K562 (cell line): ENCODE data around the gene VTN. TPM values are rescaled to one million over a fixed set of nuclear protein-coding genes. Genes with fewer than 3 reads are reported as not detected.

Experiments used
- ATAC-seq: fragments of 200-7000 bp; cut with Tn5 transposase; 3 replicates; pipeline ENCODE4 v1.9.1; 2020; ENCODE audit warnings: moderate library complexity
- BruUV-seq: library from RNA; stranded (reverse); fragments of 400-500 nt; replicated peaks from 2 replicates; lab custom pipeline; 2021; lab: Mats Ljungman, UMichigan
- CTCF ChIA-PET: fragments of 300-600 bp; formaldehyde crosslinking; extraction: SDS; loops from one replicate; lab custom pipeline; 2021; ENCODE audit warnings: low intra/inter-chr PET ratio; lab: Yijun Ruan, JAX
- POLR2A ChIA-PET: fragments of 300-600, 350-650 bp; sonication (Branson Sonifier 250); formaldehyde crosslinking; extraction: SDS; loops from one replicate; lab custom pipeline; 2021; ENCODE audit warnings: antibody characterized with exemption, inconsistent platforms; lab: Yijun Ruan, JAX
- DNase-seq, 4 experiments: peaks; one replicate each; pipeline versions ENCODE4 v3.0.0 to v3.0.0-alpha.2; 2011 to 2018; ENCODE audit warnings: low spot score in 3 of 4, mixed read lengths in 3 of 4; ENCODE audit errors: extremely low read depth in 1 of 4
- FAIRE-seq: peaks from 2 replicates; lab custom pipeline; 2011; peaks lifted over from hg19 to GRCh38; lab: Jason Lieb, UNC
- H2AFZ ChIP-seq: 2 replicates; pipeline ENCODE4 v1.6.0; 2011; ENCODE audit warnings: low read depth, low read length, control low read depth, inconsistent platforms
- H3K27ac ChIP-seq: fragments of 200-600 bp; 3 replicates; pipeline ENCODE4 v1.8.0; 2011; ENCODE audit warnings: low read depth, mild to moderate bottlenecking, control low read depth, inconsistent platforms, low read length, moderate library complexity, mixed read lengths; ENCODE audit errors: extremely low read depth
- H3K27me3 ChIP-seq, 2 experiments: fragments of 300-600 bp in 1 of 2; 2 replicates in 1 of 2; 3 replicates in 1 of 2; pipeline versions ENCODE4 v1.6.0 to v1.8.0; 2011; ENCODE audit warnings: inconsistent platforms in 2 of 2, low read length in 2 of 2, mild to moderate bottlenecking in 1 of 2, mixed read lengths in 1 of 2, moderate library complexity in 1 of 2; ENCODE audit not compliant: control insufficient read depth in 2 of 2, insufficient read depth in 2 of 2
- H3K36me3 ChIP-seq: fragments of 300-600 bp; 3 replicates; pipeline ENCODE4 v1.8.0; 2011; ENCODE audit warnings: mild to moderate bottlenecking, low read length, inconsistent platforms; ENCODE audit not compliant: control insufficient read depth, insufficient read depth
- H3K4me1 ChIP-seq, 2 experiments: fragments of 200-600 bp in 1 of 2; replicated peaks in 1 of 2; 2 replicates in 1 of 2; 3 replicates in 1 of 2; pipeline versions ENCODE4 v1.5.1 to v1.8.0; 2011; ENCODE audit warnings: inconsistent platforms in 2 of 2, low read length in 2 of 2, mild to moderate bottlenecking in 1 of 2, mixed read lengths in 1 of 2, moderate library complexity in 1 of 2; ENCODE audit not compliant: control insufficient read depth in 2 of 2, insufficient read depth in 2 of 2
- H3K4me2 ChIP-seq: 2 replicates; pipeline ENCODE4 v1.6.1; 2011; ENCODE audit warnings: low read length, control low read depth, inconsistent platforms, mixed read lengths; ENCODE audit not compliant: insufficient read depth
- H3K4me3 ChIP-seq: fragments of 200-600 bp; sonication (generic), shearing (Covaris generic); 2 replicates; pipeline ENCODE4 v1.5.1; 2016; ENCODE audit warnings: control low read depth, inconsistent platforms
- H3K79me2 ChIP-seq: fragments of 200-600 bp; 3 replicates; pipeline ENCODE4 v1.8.0; 2011; ENCODE audit warnings: low read length, inconsistent platforms; ENCODE audit not compliant: control insufficient read depth, insufficient read depth
- H3K9ac ChIP-seq, 2 experiments: 2 replicates each; pipeline versions ENCODE4 v1.6.0 to v1.6.1; 2011; ENCODE audit warnings: low read depth in 2 of 2, low read length in 2 of 2, control low read depth in 1 of 2, inconsistent platforms in 1 of 2, mild to moderate bottlenecking in 1 of 2, mixed read lengths in 1 of 2; ENCODE audit not compliant: insufficient read depth in 1 of 2
- H3K9me1 ChIP-seq: one replicate; pipeline ENCODE4 v1.6.0; 2011; ENCODE audit warnings: inconsistent platforms, mild to moderate bottlenecking, low read length, moderate library complexity; ENCODE audit not compliant: control insufficient read depth, insufficient read depth
- H3K9me3 ChIP-seq: replicated peaks from 2 replicates; pipeline ENCODE4 v1.5.1; 2011; ENCODE audit warnings: low read depth, low read length, inconsistent platforms; ENCODE audit not compliant: control insufficient read depth, insufficient read depth
- H4K20me1 ChIP-seq: replicated peaks from 2 replicates; pipeline ENCODE4 v1.6.1; 2011; ENCODE audit warnings: low read length, inconsistent platforms, mixed read lengths; ENCODE audit not compliant: control insufficient read depth, insufficient read depth
- ETV6 ChIP-seq, 3 experiments: fragments of 150-350 bp in 1 of 3; sonication (generic) in 1 of 3; formaldehyde crosslinking in 1 of 3; IDR thresholded peaks; 2 replicates each; pipeline versions ENCODE4 v1.6.1 to v1.8.0; 2014 to 2022; ENCODE audit warnings: borderline replicate concordance in 2 of 3, low read depth in 2 of 3, antibody characterized with exemption in 1 of 3, low read length in 1 of 3, mild to moderate bottlenecking in 1 of 3, missing genetic modification reagents in 1 of 3
- FOXA1 ChIP-seq: fragments of 450-650 bp; IDR thresholded peaks from 2 replicates; pipeline ENCODE4 v1.6.1; 2016; ENCODE audit warnings: mild to moderate bottlenecking, borderline replicate concordance
- FOXK1 ChIP-seq: sonication (generic); formaldehyde crosslinking; IDR thresholded peaks from 2 replicates; pipeline ENCODE4 v1.8.0; 2022; ENCODE audit warnings: missing genetic modification reagents, mild to moderate bottlenecking, borderline replicate concordance
- HDAC6 ChIP-seq: IDR thresholded peaks from 2 replicates; pipeline ENCODE4 v1.6.1; 2012; ENCODE audit warnings: low read depth, mild to moderate bottlenecking, control low read depth, inconsistent platforms, low read length, moderate library complexity
- IRF1 ChIP-seq: sonication (generic); formaldehyde crosslinking; IDR thresholded peaks from 2 replicates; pipeline ENCODE4 v1.8.0; 2022; ENCODE audit warnings: missing genetic modification reagents, mild to moderate bottlenecking, borderline replicate concordance
- PHB ChIP-seq: fragments of 250-450 bp; sonication (Bioruptor Pico); IDR thresholded peaks from 2 replicates; pipeline ENCODE4 v1.5.0; 2021
- POLR2AphosphoS2 ChIP-seq: IDR thresholded peaks from 2 replicates; pipeline ENCODE4 v1.6.1; 2012; ENCODE audit warnings: low read length, improper control_type of control experiment
- PTBP1 ChIP-seq: fragments of 200-400 bp; formaldehyde crosslinking; IDR thresholded peaks from 2 replicates; pipeline ENCODE4 v1.6.1; 2017; ENCODE audit warnings: low read depth, low read length
- ZHX1 ChIP-seq: fragments of 150-350 bp; conservative IDR thresholded peaks from 2 replicates; pipeline ENCODE4 v1.6.1; 2014; ENCODE audit warnings: low read length
- in situ Hi-C: fragments of 300-500 bp; cut with MboI; formaldehyde crosslinking; loops from 4 replicates; pipeline ENCODE4 v1.15.0; 2018; ENCODE audit warnings: inconsistent platforms, mixed read lengths
- intact Hi-C: fragments of 100-400 bp; cut with micrococcal nuclease; formaldehyde crosslinking; loops from 2 replicates; pipeline ENCODE4 v1.14.2; 2022
- polyA plus RNA-seq, 8 experiments: library from polyadenylated mRNA; depleted of rRNA in 4 of 8; stranded (reverse) in 5 of 8; unstranded in 3 of 8; fragments of >200 nt; fragmentation: Nextera tagmentation in 2 of 8; fragmentation: Illumina TruSeq in 1 of 8; extraction: Ambion mirVana in 2 of 8; extraction: Trizol in 1 of 8; gene quantifications; 2 replicates each; pipeline versions ENCODE4 v1.2.1 to v1.2.3, GENCODE V29; 2011 to 2014; ENCODE audit warnings: inconsistent platforms in 1 of 8, missing spikeins in 1 of 8
- total RNA-seq, 7 experiments: library from RNA; depleted of rRNA in 6 of 7; stranded (reverse); fragments of >200 nt in 6 of 7; fragmentation: Illumina TruSeq in 2 of 7; extraction: Trizol in 2 of 7; gene quantifications; 2 replicates each; pipeline versions ENCODE4 v1.2.1 to v1.2.3, GENCODE V29; 2011 to 2021; ENCODE audit warnings: low replicate concordance in 1 of 7

VTN gene
- total and polyA plus RNA-seq, 9 of the 15 experiments (the other 6 are each of a cell fraction or from before 2014, with no cell fraction given) = 0.13 to 1.0 (median 0.29) TPM; not detected in 1

GRCh38 chr17:28386391-28386790, 16.3 kb upstream of the VTN start:
- H3K27me3 ChIP-seq = peaks cover 11 to 41% of the 10 kb centered on the region in 2 experiments; a peak in 3 of 5 replicates
- no peak overlapping the region for H3K4me2 ChIP-seq
- CTCF ChIA-PET = no interaction called here
- peaks cover 12 to 23% of the 10 kb centered on the region in 2 experiments; a peak in 4 of 5 replicates for H3K4me1 ChIP-seq
- DNase-seq (no peak), FAIRE-seq (no peak), ATAC-seq (no peak)
- no peaks in the 10 kb centered on the region for H3K79me2 ChIP-seq
- H3K36me3 ChIP-seq = no peaks in the 10 kb centered on the region
- H3K9me1 ChIP-seq = no peaks in the 10 kb centered on the region
- in situ Hi-C loops (no loop called here), intact Hi-C loops (no loop called here)
- BruUV-seq = no TSS peak
- no peak overlapping the region for H2AFZ ChIP-seq
- H4K20me1 ChIP-seq = no peaks in the 10 kb centered on the region
- H3K9ac ChIP-seq = no peak overlapping the region
- POLR2A ChIA-PET = interaction anchor here (0.6 to 1.2 kb wide), 2 partner anchors 13 to 15 kb away, joined by 3 read pairs; no protein-coding TSS in a partner anchor
- no peak overlapping the region for H3K27ac ChIP-seq
- no peak overlapping the region for H3K4me3 ChIP-seq
- H3K9me3 ChIP-seq = no peaks in the 10 kb centered on the region
- TF ChIP-seq FOXK1 (CRISPR knock-in tag) (no peak), ZHX1 (no peak), HDAC6 (no peak), PHB (CRISPR knock-in tag) (no peak), FOXA1 (no peak), IRF1 (CRISPR knock-in tag) (no peak), POLR2AphosphoS2 (no peak), ETV6 (IDR thresholded peaks at IDR 0.05; ENCODE audit: borderline replicate concordance in 1 of 2, low read depth in 2 of 2, low read length in 1 of 2) (no peak), ETV6 (CRISPR knock-in tag; IDR thresholded peaks at IDR 0.05; ENCODE audit: borderline replicate concordance) (no peak), PTBP1 (no peak)
